Measurements from ENCODE around the gene GABARAPL1.

GABARAPL1 gene

DNA sequence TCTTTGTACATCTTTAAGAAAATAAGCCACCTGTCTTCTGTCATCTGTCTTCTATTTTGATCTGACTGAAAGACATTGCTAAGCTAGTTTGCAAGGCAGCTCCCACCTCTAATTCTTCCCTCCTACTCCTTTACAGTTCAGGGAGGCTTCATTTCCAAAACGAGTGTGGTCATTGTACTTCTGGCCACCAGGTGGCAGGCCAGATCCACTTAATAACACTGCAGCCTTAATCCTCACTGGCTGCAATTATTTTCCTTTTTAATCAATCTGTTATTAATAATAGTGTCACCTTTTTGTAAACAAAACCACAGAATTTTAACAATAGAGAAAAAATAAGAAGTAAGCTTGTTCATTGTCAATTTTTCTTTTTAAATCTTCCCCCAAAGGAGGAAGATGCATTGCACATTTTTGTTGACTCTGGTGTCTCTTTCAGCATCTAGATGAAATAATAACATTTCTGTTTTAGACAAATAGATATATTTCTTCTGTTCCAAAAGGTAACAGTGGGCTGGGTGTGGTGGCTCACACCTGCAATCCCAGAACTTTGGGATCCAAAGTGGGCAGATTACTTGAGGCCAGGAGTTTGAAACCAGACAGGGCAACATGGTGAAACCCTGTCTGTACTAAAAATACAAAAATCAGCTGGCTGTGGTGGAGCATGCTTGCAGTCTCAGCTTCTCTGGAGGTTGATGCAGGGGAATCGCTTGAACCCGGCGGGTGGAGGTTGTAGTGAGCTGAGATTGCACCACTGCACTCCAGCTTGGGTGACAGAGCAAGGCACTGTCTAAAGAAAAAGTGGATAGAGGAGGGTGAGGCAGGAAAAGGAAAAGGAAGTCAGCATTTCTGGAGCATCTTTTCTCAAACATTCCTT lies 23.3 kb downstream of the GABARAPL1 start:
- DNase-seq: peak; percentile 21 to 64

- DNase-seq: no peak
Observed at GRCh38 chr12:10236720-10237119, 24.0 kb downstream of the GABARAPL1 start.

- DNase-seq: no peak
Observed at GRCh38 chr12:10238526-10238925, 25.8 kb downstream of the GABARAPL1 start.

GRCh38 chr12:10241290-10241689 lies 28.6 kb downstream of the GABARAPL1 start:
- no peak for DNase-seq

DNA sequence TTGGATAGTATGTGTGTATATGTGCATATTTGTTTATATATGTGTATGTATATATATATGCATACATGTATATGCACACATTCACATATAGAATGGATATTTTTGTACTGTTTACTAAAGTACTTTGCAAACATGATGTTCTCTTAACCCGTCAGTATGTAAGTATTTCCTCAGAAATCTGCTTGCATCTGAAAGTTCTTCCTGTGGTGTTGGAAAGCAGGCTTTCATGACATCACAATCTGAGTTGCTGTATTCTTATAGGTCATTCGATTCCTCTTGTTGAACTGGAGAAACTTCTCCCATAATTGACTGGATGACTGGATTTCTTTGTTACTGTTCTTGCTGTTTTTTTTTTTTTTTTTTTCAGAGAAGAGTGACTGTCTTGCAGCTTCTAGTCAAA lies 29.1 kb downstream of the GABARAPL1 start:
- DNase-seq: no peak

DNA sequence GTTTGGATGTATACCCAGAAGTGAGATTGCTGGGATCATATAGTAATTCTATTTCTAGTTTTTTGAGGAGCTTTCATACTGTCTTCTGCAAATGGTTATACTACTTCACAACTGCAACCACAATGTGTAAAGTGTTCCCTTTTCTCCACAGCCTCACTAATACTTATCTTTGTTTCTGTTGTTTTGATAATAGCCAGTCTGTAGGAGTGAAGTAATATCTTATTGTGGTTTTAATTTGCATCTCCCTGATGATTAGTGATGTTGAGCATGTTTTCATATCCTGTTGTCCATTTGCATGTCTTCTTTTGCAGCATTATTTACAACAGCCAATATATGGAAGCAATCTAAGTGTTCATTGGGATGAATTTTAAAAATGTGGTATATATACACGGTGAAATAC lies 29.9 kb downstream of the GABARAPL1 start:
- no peak for DNase-seq

- DNase-seq: peak; percentile 25 to 51
Observed at GRCh38 chr12:10243818-10244520, 31.3 kb downstream of the GABARAPL1 start.

DNA sequence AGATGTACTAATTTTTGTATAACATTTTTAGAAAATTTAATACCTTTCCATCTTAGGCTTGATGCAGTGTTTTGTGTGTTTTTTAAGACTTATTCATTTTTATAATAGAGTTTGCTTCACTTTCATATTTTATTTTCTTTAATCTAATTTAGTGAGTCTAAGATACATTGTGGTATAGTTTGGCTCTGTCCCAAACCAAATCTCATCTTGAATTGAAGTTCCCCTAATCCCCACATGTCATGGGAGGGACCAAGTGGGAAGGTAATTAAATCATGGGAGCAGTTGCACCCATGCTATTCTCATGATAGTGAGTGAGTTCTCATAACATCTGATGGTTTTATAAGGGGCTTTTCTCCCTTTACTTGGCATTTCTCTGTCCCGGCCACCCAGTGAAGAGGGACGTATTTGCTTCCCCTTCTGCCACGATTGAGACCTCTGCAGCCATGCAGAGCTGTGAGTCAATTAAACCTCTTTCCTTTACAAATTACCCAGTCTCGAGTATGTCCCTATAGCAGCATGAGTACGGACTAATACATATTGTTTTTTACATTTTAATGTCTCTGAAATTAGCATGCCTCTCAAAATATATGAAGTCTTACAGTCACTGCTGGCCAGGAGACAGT lies 34.9 kb downstream of the GABARAPL1 start:
- no peak for DNase-seq

DNA sequence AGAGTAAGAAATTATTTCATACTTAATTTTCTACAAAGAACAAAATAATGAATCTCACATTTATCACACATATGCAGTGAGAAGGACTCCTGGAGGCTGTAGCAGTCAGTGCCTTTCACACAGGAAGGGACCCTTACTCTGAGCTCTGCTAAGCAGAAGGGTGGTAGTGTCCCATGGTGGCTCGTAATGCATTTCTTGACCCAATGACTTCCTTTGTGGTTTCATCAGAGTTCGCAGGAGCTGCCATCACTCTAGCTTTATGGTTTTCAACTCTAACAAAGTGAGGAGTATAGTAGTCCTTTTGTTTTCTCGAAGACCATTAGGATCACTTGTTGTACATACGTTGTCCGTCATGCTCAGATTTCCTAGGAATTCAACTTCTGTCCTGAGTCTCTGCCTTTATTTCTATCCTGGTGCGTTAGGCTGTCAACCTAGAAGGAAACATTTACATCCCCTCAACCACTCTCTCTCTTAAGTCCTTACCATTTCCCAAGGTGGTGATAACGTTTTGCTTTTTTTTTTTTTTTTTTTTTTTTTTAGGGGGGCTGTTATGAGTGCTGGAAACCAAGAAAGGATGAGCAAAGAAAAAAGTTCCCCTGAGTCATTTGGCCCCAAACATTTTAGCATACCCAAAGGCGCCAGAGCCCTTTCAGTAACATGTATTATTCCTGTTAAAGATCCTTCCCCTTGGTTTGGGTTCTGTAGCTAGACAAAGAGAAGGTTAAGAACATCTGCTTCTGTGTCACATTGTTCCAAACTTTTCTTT lies 37.2 kb downstream of the GABARAPL1 start:
- DNase-seq: peak; percentile 11 to 40

DNA sequence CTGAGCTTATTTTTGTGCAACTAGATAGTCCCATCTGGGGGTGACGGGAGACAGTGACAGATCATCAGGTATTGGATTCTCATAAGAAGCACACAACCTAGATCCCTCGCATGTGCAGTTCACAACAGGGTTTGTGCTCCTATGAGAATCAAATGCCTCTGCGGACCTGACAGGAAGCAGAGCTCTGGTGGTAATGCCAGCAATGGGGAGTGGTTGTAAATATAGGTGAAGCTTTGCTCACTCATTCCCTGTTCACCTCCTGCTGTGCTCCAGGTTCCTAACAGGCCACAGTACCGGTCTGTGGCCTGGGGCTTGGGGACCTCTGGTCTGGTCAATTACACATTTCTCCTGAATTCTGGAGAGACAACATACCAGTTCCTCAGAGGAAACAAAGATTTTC lies 39.0 kb downstream of the GABARAPL1 start:
- DNase-seq: no peak

DNA sequence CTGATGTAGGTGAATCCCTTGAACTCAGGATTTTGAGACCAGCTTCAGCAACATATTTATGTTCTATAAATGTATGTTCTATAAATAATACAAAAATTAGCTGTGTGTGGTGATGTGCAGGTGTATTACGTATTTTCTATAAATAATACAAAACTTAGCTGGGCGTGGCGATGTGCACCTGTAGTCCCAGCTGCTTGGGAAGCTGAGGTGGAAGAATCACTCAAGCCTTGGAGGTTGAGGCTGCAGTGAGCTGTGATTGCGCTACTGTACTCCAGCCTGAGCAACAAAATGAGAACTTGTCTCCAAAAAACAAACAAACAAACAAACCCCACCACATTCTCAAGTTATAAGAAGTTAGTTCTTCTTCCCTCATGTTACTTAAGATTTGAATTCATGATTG lies 39.5 kb downstream of the GABARAPL1 start:
- no peak for DNase-seq

DNA sequence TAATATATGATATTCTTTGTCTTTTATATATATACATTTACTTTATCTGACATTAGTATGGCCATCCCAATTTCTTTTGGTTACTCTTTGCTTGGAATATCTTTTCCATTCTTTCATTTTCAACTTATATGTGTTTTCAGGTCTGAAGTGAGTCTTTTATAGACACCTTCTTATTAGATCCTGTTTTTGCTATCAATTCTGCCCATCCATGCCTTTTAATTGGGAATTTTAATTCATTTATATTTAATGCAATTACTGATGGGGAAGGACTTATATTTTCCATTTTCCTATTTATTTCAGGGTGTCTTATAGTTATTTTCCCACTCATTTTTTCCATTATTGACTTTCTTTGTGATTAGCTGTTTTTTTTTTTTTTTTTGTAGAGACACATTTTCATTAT lies 43.4 kb downstream of the GABARAPL1 start:
- no peak for DNase-seq

DNA sequence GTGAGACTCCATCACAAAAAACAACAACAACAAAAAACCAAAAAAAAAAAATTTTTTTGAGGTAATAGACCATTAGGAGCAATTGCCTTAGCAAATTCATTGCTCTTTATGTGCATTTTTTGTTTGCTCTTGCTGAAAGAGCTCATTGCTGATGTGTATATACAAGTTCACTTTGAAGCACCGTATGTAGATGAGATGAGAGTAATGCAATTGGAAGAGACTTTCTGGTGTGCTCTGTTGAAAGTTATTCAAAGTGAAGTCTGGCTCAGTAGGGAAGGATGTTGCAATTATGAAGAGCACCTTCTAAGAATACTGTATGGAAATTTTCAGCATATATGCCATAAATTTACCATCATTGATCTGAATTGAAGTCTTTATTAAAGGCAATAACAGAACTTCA lies 48.2 kb downstream of the GABARAPL1 start:
- no peak for DNase-seq

- no peak for DNase-seq
Observed at GRCh38 chr12:10268037-10268436, 55.4 kb downstream of the GABARAPL1 start.

GRCh38 chr12:10272467-10272866 lies 59.8 kb downstream of the GABARAPL1 start:
- DNase-seq: no peak

All from CD4-positive, alpha-beta T cell treated with Interferon alpha-2 for 1 hour (primary cell).